BE2C (cell line): ENCODE measurements around the gene SPATA20.

Experiments used
- DNase-seq: peaks from one replicate; pipeline ENCODE4 v3.0.0-alpha.2; 2020
- H3K27me3 ChIP-seq: fragments of 250-450 bp; sonication (Bioruptor Pico); 2 replicates; pipeline ENCODE4 v1.5.1; 2020; ENCODE audit warnings: mild to moderate bottlenecking
- H3K36me3 ChIP-seq: fragments of 250-450 bp; sonication (Bioruptor Pico); 2 replicates; pipeline ENCODE4 v1.5.1; 2020; ENCODE audit warnings: mild to moderate bottlenecking
- H3K4me1 ChIP-seq: fragments of 250-450 bp; sonication (Bioruptor Pico); 2 replicates; pipeline ENCODE4 v1.5.1; 2020
- H3K4me3 ChIP-seq: 2 replicates; pipeline ENCODE4 v1.5.1; 2011; ENCODE audit warnings: low read depth, low read length
- H3K9me3 ChIP-seq: fragments of 250-450 bp; sonication (Bioruptor Pico); 2 replicates; pipeline ENCODE4 v1.5.1; 2020
- CTCF ChIP-seq: IDR thresholded peaks from 2 replicates; pipeline ENCODE4 v1.5.1; 2012; ENCODE audit warnings: mild to moderate bottlenecking, low read depth, low read length

SPATA20 gene

DNA sequence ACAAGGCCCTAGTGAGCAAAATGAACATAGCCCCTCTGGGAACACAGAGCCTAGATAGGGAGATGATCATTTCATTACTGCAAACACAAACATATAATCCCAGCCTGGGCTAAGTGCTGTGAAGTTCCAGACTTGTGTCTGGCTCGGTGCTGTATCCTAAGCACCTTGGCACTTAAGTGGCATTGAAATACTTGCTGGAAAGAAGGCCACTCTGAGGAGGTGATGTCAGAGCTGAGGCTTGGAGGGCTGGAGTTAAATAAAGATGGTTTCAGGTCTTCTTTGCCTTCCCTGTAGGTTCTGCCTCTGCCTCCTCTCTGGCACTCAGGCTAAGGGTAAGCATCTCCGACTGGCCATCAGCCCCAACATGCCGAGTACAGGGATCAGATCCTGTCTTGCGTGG, 11.1 kb downstream of the SPATA20 start:
- Histone ChIP-seq H3K27me3 (peaks cover 28% of the 10 kb centered on the region), H3K36me3 (no peaks in the 10 kb centered on the region), H3K4me1 (peaks cover 9% of the 10 kb centered on the region), H3K9me3 (no peaks in the 10 kb centered on the region; the same call in 1 of the 2 replicates), H3K4me3 (no peak overlapping the region)
- DNase-seq: no peak
- no peak for TF ChIP-seq CTCF

DNA sequence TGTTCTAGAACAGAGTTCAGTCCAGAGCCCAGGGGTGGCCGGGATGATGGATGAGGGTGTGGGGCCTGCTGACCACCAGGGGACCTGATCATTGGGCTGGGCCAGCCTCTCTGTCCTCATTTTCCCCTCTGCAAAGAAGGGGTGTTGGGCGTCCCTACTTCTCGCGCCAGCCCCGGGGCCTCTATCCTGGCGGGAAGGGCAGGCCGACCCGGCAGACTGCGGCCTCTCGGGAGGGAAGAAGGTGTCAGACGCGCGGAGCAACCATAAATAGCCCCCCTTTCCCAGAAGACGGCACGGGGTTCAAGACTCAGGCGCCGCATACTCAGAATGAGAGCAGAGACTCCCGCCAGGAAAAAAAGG, 11.6 kb downstream of the SPATA20 start:
- H3K27me3 ChIP-seq: peaks cover 33% of the 10 kb centered on the region
- no peak for DNase-seq
- TF ChIP-seq CTCF: no peak
- peaks cover 9% of the 10 kb centered on the region for H3K4me1 ChIP-seq
- H3K4me3 ChIP-seq: no peak overlapping the region
- H3K36me3 ChIP-seq: no peaks in the 10 kb centered on the region
- H3K9me3 ChIP-seq: no peaks in the 10 kb centered on the region; the same call in 1 of the 2 replicates

DNA sequence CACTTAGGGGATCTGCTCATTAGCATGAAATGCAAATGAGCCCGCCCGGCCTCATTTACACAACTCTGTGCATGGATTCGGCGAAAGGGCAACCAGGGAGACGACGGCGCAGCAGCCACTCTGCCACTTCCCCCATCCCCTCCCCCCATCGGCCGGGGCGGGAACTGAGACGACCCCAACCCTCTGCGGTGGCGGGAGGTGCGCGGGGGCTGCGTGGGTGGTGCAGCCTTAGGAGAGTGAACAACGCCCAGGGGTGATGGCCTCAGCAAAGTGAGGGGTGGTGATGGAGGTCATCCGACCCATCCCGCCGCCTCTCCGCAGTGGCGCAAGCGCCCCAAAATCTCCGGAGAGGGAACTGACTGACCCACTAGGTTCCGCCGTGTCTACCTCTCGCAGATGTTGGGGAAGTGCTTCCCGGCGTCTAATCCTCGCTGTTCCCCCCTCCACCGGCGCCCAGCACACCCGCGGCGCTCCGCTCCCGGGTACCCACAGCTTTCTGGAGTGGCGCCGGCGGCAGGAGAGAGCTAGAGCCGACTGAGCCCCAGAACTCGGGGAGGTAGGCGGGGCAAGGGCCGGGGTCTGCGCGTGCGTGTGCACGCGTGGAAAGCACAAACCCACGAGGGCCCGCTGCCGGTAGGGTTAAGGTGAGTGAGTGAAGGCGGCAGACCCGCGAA, 12.1 kb downstream of the SPATA20 start:
- no peak for TF ChIP-seq CTCF
- peaks cover 9% of the 10 kb centered on the region for H3K4me1 ChIP-seq
- no peak overlapping the region for H3K4me3 ChIP-seq
- H3K36me3 ChIP-seq: no peaks in the 10 kb centered on the region
- no peaks in the 10 kb centered on the region; the same call in 1 of the 2 replicates for H3K9me3 ChIP-seq
- H3K27me3 ChIP-seq: peaks cover 38% of the 10 kb centered on the region
- no peak for DNase-seq

GRCh38 chr17:50559674-50560184, 12.8 kb downstream of the SPATA20 start:
- TF ChIP-seq CTCF: no peak
- DNase-seq: no peak
- Histone ChIP-seq H3K4me1 (peaks cover 12% of the 10 kb centered on the region), H3K4me3 (peak overlapping the region; percentile 46), H3K27me3 (peaks cover 39% of the 10 kb centered on the region), H3K9me3 (no peaks in the 10 kb centered on the region; the same call in 1 of the 2 replicates), H3K36me3 (no peaks in the 10 kb centered on the region)

- Histone ChIP-seq H3K36me3 (no peaks in the 10 kb centered on the region), H3K4me1 (peaks cover 13% of the 10 kb centered on the region), H3K4me3 (peak within 1 kb of the TSS; percentile 46), H3K9me3 (no peaks in the 10 kb centered on the region; the same call in 1 of the 2 replicates), H3K27me3 (peaks cover 39% of the 10 kb centered on the region)
- DNase-seq: peak; percentile 94
- TF ChIP-seq CTCF: no peak
Measured at GRCh38 chr17:50560185-50560824, 13.3 kb downstream of the SPATA20 start, which contains the start of gene CACNA1G. TSS of gene CACNA1G (plus strand) at chr17:50560715. CDS start at chr17:50561460, 745 bp downstream.
